EH (cell line): ENCODE data around the gene TNP2.

Source experiments
- DNase-seq: peaks from one replicate; pipeline ENCODE4 v3.0.0-alpha.2; 2015; ENCODE audit warnings: low read depth

TNP2 gene

DNA sequence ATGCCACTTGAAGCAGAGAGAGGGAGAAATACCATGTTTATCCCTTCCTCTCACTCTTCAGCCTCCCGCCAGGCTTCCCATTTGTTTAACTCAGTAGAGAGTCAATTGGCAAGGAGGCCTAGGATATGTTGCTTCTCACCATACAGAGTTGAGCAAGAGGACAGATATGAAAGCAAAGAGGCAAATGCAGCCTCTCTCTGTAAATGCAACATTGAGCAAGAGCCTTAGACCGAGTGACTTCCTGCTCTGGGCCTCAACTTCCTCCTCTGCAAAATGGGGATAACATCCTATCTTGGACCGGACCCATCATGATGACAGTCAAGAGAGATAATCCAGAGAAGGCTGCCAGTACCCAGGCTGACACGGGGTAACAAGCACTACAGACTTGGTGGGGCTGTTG lies 49.9 kb downstream of the TNP2 start:
- no peak for DNase-seq

GRCh38 chr16:11218604-11218962 lies 50.5 kb downstream of the TNP2 start:
- DNase-seq = no peak
